ENCODE measurements around the gene CLASP2.

GRCh38 chr3:33456756-33457155 lies 261.3 kb downstream of the CLASP2 start:
- TF ChIP-seq, protein P1, sequence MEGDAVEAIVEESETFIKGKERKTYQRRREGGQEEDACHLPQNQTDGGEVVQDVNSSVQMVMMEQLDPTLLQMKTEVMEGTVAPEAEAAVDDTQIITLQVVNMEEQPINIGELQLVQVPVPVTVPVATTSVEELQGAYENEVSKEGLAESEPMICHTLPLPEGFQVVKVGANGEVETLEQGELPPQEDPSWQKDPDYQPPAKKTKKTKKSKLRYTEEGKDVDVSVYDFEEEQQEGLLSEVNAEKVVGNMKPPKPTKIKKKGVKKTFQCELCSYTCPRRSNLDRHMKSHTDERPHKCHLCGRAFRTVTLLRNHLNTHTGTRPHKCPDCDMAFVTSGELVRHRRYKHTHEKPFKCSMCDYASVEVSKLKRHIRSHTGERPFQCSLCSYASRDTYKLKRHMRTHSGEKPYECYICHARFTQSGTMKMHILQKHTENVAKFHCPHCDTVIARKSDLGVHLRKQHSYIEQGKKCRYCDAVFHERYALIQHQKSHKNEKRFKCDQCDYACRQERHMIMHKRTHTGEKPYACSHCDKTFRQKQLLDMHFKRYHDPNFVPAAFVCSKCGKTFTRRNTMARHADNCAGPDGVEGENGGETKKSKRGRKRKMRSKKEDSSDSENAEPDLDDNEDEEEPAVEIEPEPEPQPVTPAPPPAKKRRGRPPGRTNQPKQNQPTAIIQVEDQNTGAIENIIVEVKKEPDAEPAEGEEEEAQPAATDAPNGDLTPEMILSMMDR (IDR thresholded peaks at IDR 0.05) = no peak
- TF ChIP-seq EZH2phosphoT487 (IDR thresholded peaks at IDR 0.05) (no peak), EZH2 (IDR thresholded peaks at IDR 0.05) (no peak)

All from neural progenitor cell (in vitro differentiated cells).